SK-N-SH (cell line): ENCODE data around the gene CHEK1. TPM values are rescaled to one million over a fixed set of nuclear protein-coding genes. Genes with fewer than 3 reads are reported as not detected.

Experiments used
- CTCF ChIA-PET: fragments of 300-600, 350-600 bp; formaldehyde crosslinking; extraction: SDS; loops from one replicate; lab custom pipeline; 2021; lab: Yijun Ruan, JAX
- POLR2A ChIA-PET: fragments of 350-600 bp; sonication (Branson Sonifier 250); formaldehyde crosslinking; extraction: SDS; loops from one replicate; lab custom pipeline; 2020; ENCODE audit warnings: antibody characterized with exemption, inconsistent platforms; lab: Yijun Ruan, JAX
- DNase-seq: peaks from one replicate; pipeline ENCODE4 v3.0.0; 2012
- H2AFZ ChIP-seq: fragments of 200-600 bp; sonication (generic); 2 replicates; pipeline ENCODE4 v1.8.1; 2016; ENCODE audit warnings: antibody characterized with exemption, mild to moderate bottlenecking, low read depth
- H3F3A ChIP-seq: fragments of 200-600 bp; sonication (generic); replicated peaks from 2 replicates; pipeline ENCODE3; 2016; ENCODE audit warnings: antibody characterized with exemption, mild to moderate bottlenecking; ENCODE audit not compliant: insufficient read depth
- H3K27ac ChIP-seq, 2 experiments: fragments of 200-500 bp in 1 of 2; fragments of 200-600 bp in 1 of 2; sonication (Bioruptor generic) in 1 of 2; sonication (generic), shearing (Covaris generic) in 1 of 2; 2 replicates each; pipeline versions ENCODE4 v1.5.1 to v1.6.1; 2014 to 2016; ENCODE audit warnings: low read depth in 2 of 2, inconsistent platforms in 1 of 2, low read length in 1 of 2, mild to moderate bottlenecking in 1 of 2, mixed read lengths in 1 of 2
- H3K27me3 ChIP-seq: fragments of 200-600 bp; sonication (generic), shearing (Covaris generic); 2 replicates; pipeline ENCODE4 v1.6.1; 2016; ENCODE audit warnings: mixed run types; ENCODE audit not compliant: insufficient read depth
- H3K36me3 ChIP-seq, 2 experiments: fragments of 200-500 bp in 1 of 2; fragments of 200-600 bp in 1 of 2; sonication (Bioruptor generic) in 1 of 2; sonication (generic) in 1 of 2; replicated peaks in 1 of 2; 2 replicates each; pipeline versions ENCODE3 to v1.5.1; 2014 to 2016; ENCODE audit warnings: low read length in 1 of 2, mild to moderate bottlenecking in 1 of 2; ENCODE audit not compliant: insufficient read depth in 2 of 2, control insufficient read depth in 1 of 2
- H3K4me1 ChIP-seq, 2 experiments: fragments of 200-500 bp in 1 of 2; fragments of 200-600 bp in 1 of 2; sonication (Bioruptor generic) in 1 of 2; sonication (generic), shearing (Covaris generic) in 1 of 2; 2 replicates each; pipeline versions ENCODE4 v1.5.1 to v1.6.1; 2014 to 2016; ENCODE audit warnings: low read depth in 1 of 2, low read length in 1 of 2, mixed run types in 1 of 2; ENCODE audit not compliant: insufficient read depth in 2 of 2, control insufficient read depth in 1 of 2
- H3K4me2 ChIP-seq: fragments of 200-600 bp; sonication (generic), shearing (Covaris generic); 2 replicates; pipeline ENCODE4 v1.6.1; 2017; ENCODE audit warnings: mixed run types
- H3K4me3 ChIP-seq, 2 experiments: fragments of 200-500 bp in 1 of 2; fragments of 200-600 bp in 1 of 2; sonication (Bioruptor generic) in 1 of 2; sonication (generic), shearing (Covaris generic) in 1 of 2; 2 replicates each; pipeline versions ENCODE4 v1.5.1 to v1.8.1; 2014 to 2016; ENCODE audit warnings: low read depth in 2 of 2, inconsistent platforms in 1 of 2, low read length in 1 of 2, mild to moderate bottlenecking in 1 of 2, mixed read lengths in 1 of 2, moderate library complexity in 1 of 2
- H3K79me2 ChIP-seq: fragments of 200-600 bp; sonication (generic); 2 replicates; pipeline ENCODE4 v1.8.1; 2017; ENCODE audit warnings: mild to moderate bottlenecking; ENCODE audit not compliant: insufficient read depth
- H3K9ac ChIP-seq: fragments of 200-600 bp; sonication (generic); 2 replicates; pipeline ENCODE4 v1.6.1; 2017; ENCODE audit warnings: mixed run types
- H3K9me2 ChIP-seq: fragments of 200-600 bp; sonication (generic); 2 replicates; pipeline ENCODE4 v1.6.1; 2017; ENCODE audit warnings: mixed run types
- H3K9me3 ChIP-seq: fragments of 200-600 bp; sonication (generic); 2 replicates; pipeline ENCODE4 v1.6.1; 2017; ENCODE audit warnings: mixed run types, mild to moderate bottlenecking, moderate library complexity
- H4K20me1 ChIP-seq: fragments of 200-600 bp; sonication (generic); 2 replicates; pipeline ENCODE4 v1.6.1; 2017; ENCODE audit warnings: mild to moderate bottlenecking, mixed run types; ENCODE audit not compliant: insufficient read depth
- JUND ChIP-seq: IDR thresholded peaks from 2 replicates; pipeline ENCODE4 v1.4.0; 2012
- NFIC ChIP-seq: IDR thresholded peaks from 2 replicates; pipeline ENCODE4 v1.4.0; 2012; ENCODE audit warnings: borderline replicate concordance
- RAD21 ChIP-seq: IDR thresholded peaks from 2 replicates; pipeline ENCODE4 v1.6.1; 2012; ENCODE audit warnings: mild to moderate bottlenecking, low read length
- RCOR1 ChIP-seq: fragments of 150-350 bp; IDR thresholded peaks from 2 replicates; pipeline ENCODE4 v1.6.1; 2017; ENCODE audit warnings: antibody characterized with exemption, low read length
- REST ChIP-seq: IDR thresholded peaks from 2 replicates; pipeline ENCODE4 v1.6.1; 2012; ENCODE audit warnings: mild to moderate bottlenecking, low read depth, low read length, moderate library complexity
- TEAD4 ChIP-seq: IDR thresholded peaks from 2 replicates; pipeline ENCODE4 v1.4.0; 2012; ENCODE audit warnings: mild to moderate bottlenecking, borderline replicate concordance; ENCODE audit not compliant: insufficient read depth
- WGBS: methylation state at CpG from one replicate; pipeline ENCODE4 v1.1.6; 2017; ENCODE audit warnings: low lambda C conversion rate; 5-methylcytosine and 5-hydroxymethylcytosine counted together
- polyA plus RNA-seq, 3 experiments: library from polyadenylated mRNA; depleted of rRNA; stranded (reverse); fragments of >200 nt; gene quantifications; 2 replicates each; pipeline ENCODE4 v1.2.3, GENCODE V29; 2012
- TF ChIP-seq, protein P1 (sequence below): IDR thresholded peaks from 2 replicates; pipeline ENCODE4 v1.4.0; 2012; ENCODE audit warnings: low read depth, borderline replicate concordance

CHEK1 gene
- polyA plus RNA-seq, 1 of the 3 experiments (the other 2 are of a cell fraction) = 12.1 TPM

- no peaks in the 10 kb centered on the region for H3K4me1 ChIP-seq
- H3K4me3 ChIP-seq = no peak overlapping the region
- peaks cover 59 to 74% of the 10 kb centered on the region in 2 experiments for H3K36me3 ChIP-seq
- H3K9me2 ChIP-seq = no peaks in the 10 kb centered on the region
- TF ChIP-seq TEAD4 (no peak), NFIC (no peak), RCOR1 (no peak)
- TF ChIP-seq, protein P1, sequence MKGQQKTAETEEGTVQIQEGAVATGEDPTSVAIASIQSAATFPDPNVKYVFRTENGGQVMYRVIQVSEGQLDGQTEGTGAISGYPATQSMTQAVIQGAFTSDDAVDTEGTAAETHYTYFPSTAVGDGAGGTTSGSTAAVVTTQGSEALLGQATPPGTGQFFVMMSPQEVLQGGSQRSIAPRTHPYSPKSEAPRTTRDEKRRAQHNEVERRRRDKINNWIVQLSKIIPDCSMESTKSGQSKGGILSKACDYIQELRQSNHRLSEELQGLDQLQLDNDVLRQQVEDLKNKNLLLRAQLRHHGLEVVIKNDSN = no peak
- TF ChIP-seq, all 33 proteins: peak for 0
- Histone ChIP-seq H3F3A (no peaks in the 10 kb centered on the region), H4K20me1 (no peaks in the 10 kb centered on the region; the same call in 1 of the 2 replicates), H3K9me3 (no peaks in the 10 kb centered on the region), H3K27me3 (no peaks in the 10 kb centered on the region), H3K4me2 (no peak overlapping the region), H3K27ac (no peak overlapping the region), H3K79me2 (peaks cover 48% of the 10 kb centered on the region), H3K9ac (no peak overlapping the region), H2AFZ (no peak overlapping the region)
- no peak for DNase-seq
- CTCF ChIA-PET = no interaction called here
- WGBS = 100% methylated on average over 2 of the region's 2 CpGs
- POLR2A ChIA-PET = no interaction called here
These were observed 24.3 kb upstream of the CHEK1 start for GRCh38 chr11:125600663-125601062.

- CTCF ChIA-PET = no interaction called here
- no peak for DNase-seq
These were observed 21.8 kb upstream of the CHEK1 start for GRCh38 chr11:125603207-125603606.

More at GRCh38 chr11:125603207-125603606, 21.8 kb upstream of the CHEK1 start:
- H3K4me2 ChIP-seq = no peak overlapping the region
- H3K4me1 ChIP-seq = no peaks in the 10 kb centered on the region
- POLR2A ChIA-PET = no interaction called here
- peaks cover 22% of the 10 kb centered on the region for H3K79me2 ChIP-seq
- no peak for TF ChIP-seq REST
- no peak for TF ChIP-seq JUND
- no peak for TF ChIP-seq RAD21
- H3K9ac ChIP-seq = no peak overlapping the region
- no peaks in the 10 kb centered on the region for H3F3A ChIP-seq
- no peak overlapping the region for H3K4me3 ChIP-seq
- H2AFZ ChIP-seq = no peak overlapping the region
- H3K27me3 ChIP-seq = no peaks in the 10 kb centered on the region
- H3K9me2 ChIP-seq = no peaks in the 10 kb centered on the region
- H3K27ac ChIP-seq = 0 out of 4 replicates have a peak overlapping the region, but pooled peaks of 1 of the 2 experiments have one; percentile 13
- 86% methylated on average over 3 of the region's 3 CpGs for WGBS
- H3K36me3 ChIP-seq = peaks cover 71 to 75% of the 10 kb centered on the region in 2 experiments
- no peaks in the 10 kb centered on the region for H3K9me3 ChIP-seq
- no peaks in the 10 kb centered on the region for H4K20me1 ChIP-seq
